ENCODE measurements around the gene CHORDC1. TPM values are rescaled to one million over a fixed set of nuclear protein-coding genes. Genes with fewer than 3 reads are reported as not detected.
"Not testable (repeated sequence)": the region's sequence is repeated elsewhere in the genome, so short reads cannot be mapped to it uniquely, and the experiment has no call there.

CHORDC1 gene
- 61.9 and 65.7 TPM in 2 replicates for total RNA-seq

GRCh38 chr11:90222459-90223247 is at the start of gene CHORDC1:
TSS of gene CHORDC1 (minus strand) at chr11:90223049. CDS start at chr11:90222954, 95 bp downstream.
- intact Hi-C loops (cut with micrococcal nuclease) = loop anchor here (1.0 to 10.0 kb wide), 3 partner anchors 17 to 1888 kb away; partner anchors contain the start of gene CTSC

- intact Hi-C loops (cut with micrococcal nuclease) = no loop called here
Measured at GRCh38 chr11:90257158-90257525, 34.3 kb upstream of the CHORDC1 start.

GRCh38 chr11:90256404-90257157 is 33.7 kb upstream of the CHORDC1 start:
- intact Hi-C loops (cut with micrococcal nuclease) = no loop called here

GRCh38 chr11:90254065-90254464 is 31.2 kb upstream of the CHORDC1 start:
- intact Hi-C loops (cut with micrococcal nuclease) = no loop called here

GRCh38 chr11:90252053-90252452 is 29.2 kb upstream of the CHORDC1 start:
- intact Hi-C loops (cut with micrococcal nuclease) = no loop called here

- intact Hi-C loops (cut with micrococcal nuclease) = no loop called here
Measured at GRCh38 chr11:90251599-90251998, 28.8 kb upstream of the CHORDC1 start.

- intact Hi-C loops (cut with micrococcal nuclease) = no loop called here
Measured at GRCh38 chr11:90250970-90251369, 28.1 kb upstream of the CHORDC1 start.

GRCh38 chr11:90246468-90246867 is 23.6 kb upstream of the CHORDC1 start:
- intact Hi-C loops (cut with micrococcal nuclease) = loop anchor here (5.0 kb wide), 1 partner anchor 631 kb away; no protein-coding TSS in a partner anchor

- intact Hi-C loops (cut with micrococcal nuclease) = no loop called here
Measured at GRCh38 chr11:90243534-90243933, 20.7 kb upstream of the CHORDC1 start.

GRCh38 chr11:90242894-90243416 is 20.1 kb upstream of the CHORDC1 start:
- intact Hi-C loops (cut with micrococcal nuclease) = no loop called here

GRCh38 chr11:90241414-90241813 is 18.6 kb upstream of the CHORDC1 start:
- intact Hi-C loops (cut with micrococcal nuclease) = no loop called here

- intact Hi-C loops (cut with micrococcal nuclease) = not testable (repeated sequence)
Measured at GRCh38 chr11:90239967-90240636, 17.3 kb upstream of the CHORDC1 start.

- intact Hi-C loops (cut with micrococcal nuclease) = no loop called here
Measured at GRCh38 chr11:90237004-90237403, 14.2 kb upstream of the CHORDC1 start.

GRCh38 chr11:90235526-90235925 is 12.7 kb upstream of the CHORDC1 start:
- intact Hi-C loops (cut with micrococcal nuclease) = no loop called here

GRCh38 chr11:90234977-90235376 is 12.1 kb upstream of the CHORDC1 start:
- intact Hi-C loops (cut with micrococcal nuclease) = no loop called here

- intact Hi-C loops (cut with micrococcal nuclease) = loop anchor here (10.0 kb wide), 1 partner anchor 1895 kb away; the partner anchor contains the start of gene CTSC
Measured at GRCh38 chr11:90229791-90230190, 6.9 kb upstream of the CHORDC1 start.

GRCh38 chr11:90228056-90228455 is 5.2 kb upstream of the CHORDC1 start:
- intact Hi-C loops (cut with micrococcal nuclease) = loop anchor here (10.0 kb wide), 1 partner anchor 1893 kb away; the partner anchor contains the start of gene CTSC

GRCh38 chr11:90223248-90223585 is 368 bp upstream of the CHORDC1 start:
- intact Hi-C loops (cut with micrococcal nuclease) = loop anchor here (1.0 to 10.0 kb wide), 3 partner anchors 18 to 1888 kb away; partner anchors contain the start of gene CTSC

- intact Hi-C loops (cut with micrococcal nuclease) = loop anchor here (5.0 to 10.0 kb wide), 2 partner anchors 1785 to 1887 kb away; partner anchors contain the start of gene CTSC
Measured at GRCh38 chr11:90221803-90222458, 918 bp downstream of the CHORDC1 start.

- intact Hi-C loops (cut with micrococcal nuclease) = loop anchor here (5.0 to 10.0 kb wide), 2 partner anchors 1783 to 1886 kb away; partner anchors contain the start of gene CTSC
Measured at GRCh38 chr11:90220391-90220790, 2.5 kb downstream of the CHORDC1 start.

GRCh38 chr11:90219438-90219837 is 3.4 kb downstream of the CHORDC1 start:
- intact Hi-C loops (cut with micrococcal nuclease) = no loop called here

Data from T-helper 1 cell treated with Interleukin-12 subunit alpha and Interleukin-12 subunit beta and Interleukin-4 antibody, amounts not matched to agents 30 ng/mL and 1 ng/mL, for 36 hours (primary cell).